GM19455 (cell line): ENCODE measurements around the gene PCOLCE2.

Source experiments
- ATAC-seq: cut with Tn5 transposase; IDR thresholded peaks from one replicate; pipeline ENCODE4 v1.9.1; 2021; ENCODE audit not compliant: unreplicated experiment

The PCOLCE2 gene, protein sequence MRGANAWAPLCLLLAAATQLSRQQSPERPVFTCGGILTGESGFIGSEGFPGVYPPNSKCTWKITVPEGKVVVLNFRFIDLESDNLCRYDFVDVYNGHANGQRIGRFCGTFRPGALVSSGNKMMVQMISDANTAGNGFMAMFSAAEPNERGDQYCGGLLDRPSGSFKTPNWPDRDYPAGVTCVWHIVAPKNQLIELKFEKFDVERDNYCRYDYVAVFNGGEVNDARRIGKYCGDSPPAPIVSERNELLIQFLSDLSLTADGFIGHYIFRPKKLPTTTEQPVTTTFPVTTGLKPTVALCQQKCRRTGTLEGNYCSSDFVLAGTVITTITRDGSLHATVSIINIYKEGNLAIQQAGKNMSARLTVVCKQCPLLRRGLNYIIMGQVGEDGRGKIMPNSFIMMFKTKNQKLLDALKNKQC

GRCh38 chr3:142888481-142889211, at the start of gene PCOLCE2:
TSS of gene PCOLCE2 (minus strand) at chr3:142889083. CDS start at chr3:142888896, 187 bp downstream.
- ATAC-seq = no peak

DNA sequence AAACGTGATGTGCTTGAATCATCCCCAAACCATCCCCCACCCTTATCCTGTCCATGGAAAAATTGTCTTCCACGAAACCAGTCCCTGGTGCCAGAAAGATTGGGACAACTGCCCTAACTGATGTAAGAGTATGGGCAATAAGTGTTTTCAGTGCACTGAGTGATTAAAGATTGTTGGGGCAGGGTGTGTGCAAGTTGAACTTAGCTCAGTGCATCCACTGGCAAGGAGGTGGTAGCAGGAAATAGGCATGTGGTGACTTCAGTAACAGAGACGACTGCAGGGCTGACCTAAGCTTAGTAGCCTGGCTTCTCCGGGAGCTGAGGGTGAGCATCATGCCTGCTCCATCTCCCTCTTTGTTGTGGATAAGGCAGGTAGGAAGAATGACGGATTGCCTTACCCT, 47.1 kb upstream of the PCOLCE2 start:
- ATAC-seq = no peak

GRCh38 chr3:142934887-142935269, 46.0 kb upstream of the PCOLCE2 start:
- no peak for ATAC-seq

- no peak for ATAC-seq
Observed at GRCh38 chr3:142934128-142934886, 45.4 kb upstream of the PCOLCE2 start.

DNA sequence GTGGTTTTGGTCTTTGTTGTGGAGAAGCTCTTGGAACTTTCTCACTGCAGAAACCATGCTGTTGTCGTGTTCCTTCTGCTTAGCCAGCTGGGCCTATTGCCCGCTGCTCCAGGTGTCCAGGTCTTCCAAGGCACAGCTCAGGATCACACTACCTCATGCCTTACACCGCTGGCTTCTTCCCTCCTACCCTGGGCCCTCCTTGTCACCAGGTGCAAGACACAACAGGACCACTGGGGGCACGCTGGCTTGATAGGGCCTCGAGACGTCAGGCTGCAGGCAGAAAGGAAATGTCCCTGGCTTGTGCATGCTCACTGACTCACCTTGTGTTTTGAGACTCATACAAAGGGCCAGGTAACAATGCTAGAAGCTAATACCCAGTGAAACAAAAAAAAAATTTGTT, 42.3 kb upstream of the PCOLCE2 start:
- ATAC-seq = peak; percentile 91

DNA sequence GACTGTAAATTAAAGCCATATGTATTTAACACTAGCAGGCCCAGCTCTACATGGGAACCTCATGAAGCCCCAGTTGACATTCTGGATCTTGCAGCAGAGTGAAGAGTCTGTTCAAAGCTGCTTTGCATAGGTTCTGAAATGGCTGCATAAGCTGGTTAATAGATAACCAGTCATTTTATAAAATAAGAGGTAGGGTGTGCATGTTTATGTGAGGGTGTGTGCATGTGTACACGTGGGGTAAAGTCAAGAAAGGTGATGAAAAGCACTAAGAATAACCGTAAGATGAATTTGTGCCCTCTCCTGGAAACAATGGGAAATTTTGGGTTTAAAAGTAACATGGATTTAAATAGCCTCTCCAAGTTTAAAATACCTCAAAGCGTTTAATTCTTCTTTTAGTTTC, 41.6 kb upstream of the PCOLCE2 start:
- ATAC-seq = no peak

GRCh38 chr3:142929890-142930289, 41.0 kb upstream of the PCOLCE2 start:
- ATAC-seq = no peak

DNA sequence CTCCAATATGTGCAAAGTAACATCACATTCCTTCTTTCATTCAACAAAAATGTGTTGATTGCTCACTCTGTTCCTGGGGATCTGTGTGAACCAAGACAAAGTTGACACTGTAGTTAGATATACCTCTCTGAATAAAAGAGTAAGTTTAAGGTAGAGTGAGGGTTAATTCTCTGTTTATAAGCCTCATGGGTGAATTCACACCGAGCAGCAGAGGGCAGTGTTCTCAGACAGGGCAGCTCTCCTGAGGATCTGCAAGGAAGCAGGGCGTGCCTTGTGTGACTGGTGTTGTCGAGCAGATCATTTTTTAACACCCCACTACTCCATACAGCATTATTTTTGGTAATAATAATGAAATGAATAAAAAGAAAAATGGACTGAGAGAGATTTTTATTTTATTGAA, 40.2 kb upstream of the PCOLCE2 start:
- ATAC-seq = no peak

DNA sequence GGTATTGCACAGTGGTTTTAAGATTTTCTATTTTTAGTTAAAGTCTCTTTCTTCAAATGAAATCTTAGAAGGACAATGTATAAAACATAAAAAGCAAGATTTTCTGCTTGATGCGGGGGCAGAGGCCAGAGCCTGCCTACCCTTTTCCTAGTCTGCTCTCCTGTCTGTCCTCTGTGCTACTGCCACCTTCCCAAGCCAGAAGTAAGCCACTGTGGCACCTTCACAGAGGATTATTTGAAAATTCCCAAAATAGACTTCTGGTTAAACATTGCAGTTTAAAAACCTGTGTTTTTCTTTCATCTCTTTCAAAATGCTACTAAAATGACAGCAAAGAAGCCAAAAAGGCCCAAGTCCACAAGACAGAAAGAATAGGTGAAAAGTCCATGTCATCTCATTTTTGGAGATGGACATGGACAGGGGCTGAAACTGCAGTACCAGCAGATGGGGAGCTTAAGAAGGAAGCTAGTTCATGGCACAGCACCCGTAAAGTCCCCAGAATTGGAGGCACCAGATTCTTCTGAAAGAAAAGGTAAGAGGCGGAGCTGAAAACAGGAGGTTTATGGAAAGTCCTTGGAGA, 37.6 kb upstream of the PCOLCE2 start:
- no peak for ATAC-seq

- ATAC-seq = no peak
Observed at GRCh38 chr3:142925140-142925539, 36.3 kb upstream of the PCOLCE2 start.

DNA sequence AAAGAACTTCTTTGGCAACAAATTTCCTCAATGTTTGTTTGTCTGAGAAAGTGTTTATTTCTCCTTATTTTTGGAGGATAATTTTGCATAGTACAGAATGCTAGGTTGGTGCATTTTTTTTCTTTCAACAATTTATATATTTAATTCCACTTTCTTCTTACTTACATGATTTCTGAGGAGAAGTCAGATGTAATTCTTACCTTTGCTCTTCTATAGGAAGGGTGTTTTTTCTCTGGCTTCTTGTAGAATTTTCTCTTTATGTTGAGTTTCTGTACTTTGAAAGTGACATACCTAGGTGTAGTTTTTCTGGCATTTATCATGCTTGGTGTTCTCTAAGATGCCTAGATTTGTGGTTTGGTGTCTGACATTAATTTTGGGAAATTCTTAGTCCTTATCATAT, 34.8 kb upstream of the PCOLCE2 start:
- no peak for ATAC-seq

GRCh38 chr3:142916605-142917004, 27.7 kb upstream of the PCOLCE2 start:
- no peak for ATAC-seq

GRCh38 chr3:142915636-142916035, 26.8 kb upstream of the PCOLCE2 start:
- ATAC-seq = no peak

- no peak for ATAC-seq
Observed at GRCh38 chr3:142914286-142914811, 25.5 kb upstream of the PCOLCE2 start.

DNA sequence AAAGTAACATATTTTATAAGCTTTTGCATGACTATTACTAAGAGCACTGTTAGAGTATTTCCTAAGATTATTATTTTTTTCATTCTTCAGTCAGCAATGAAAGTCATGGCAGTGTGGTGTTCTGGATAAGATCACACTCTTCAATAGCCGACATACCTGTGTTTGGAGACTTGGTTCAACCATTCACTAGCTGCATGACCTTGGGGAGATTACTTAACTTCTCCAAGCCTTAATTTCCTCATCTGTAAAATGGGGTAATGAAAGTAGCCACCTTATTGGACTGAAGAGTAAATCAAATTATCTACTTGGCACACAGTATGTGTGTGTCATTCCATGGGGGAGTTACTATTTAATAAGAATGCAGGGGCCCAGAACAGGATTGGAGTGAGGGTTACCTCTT, 24.5 kb upstream of the PCOLCE2 start:
- no peak for ATAC-seq

DNA sequence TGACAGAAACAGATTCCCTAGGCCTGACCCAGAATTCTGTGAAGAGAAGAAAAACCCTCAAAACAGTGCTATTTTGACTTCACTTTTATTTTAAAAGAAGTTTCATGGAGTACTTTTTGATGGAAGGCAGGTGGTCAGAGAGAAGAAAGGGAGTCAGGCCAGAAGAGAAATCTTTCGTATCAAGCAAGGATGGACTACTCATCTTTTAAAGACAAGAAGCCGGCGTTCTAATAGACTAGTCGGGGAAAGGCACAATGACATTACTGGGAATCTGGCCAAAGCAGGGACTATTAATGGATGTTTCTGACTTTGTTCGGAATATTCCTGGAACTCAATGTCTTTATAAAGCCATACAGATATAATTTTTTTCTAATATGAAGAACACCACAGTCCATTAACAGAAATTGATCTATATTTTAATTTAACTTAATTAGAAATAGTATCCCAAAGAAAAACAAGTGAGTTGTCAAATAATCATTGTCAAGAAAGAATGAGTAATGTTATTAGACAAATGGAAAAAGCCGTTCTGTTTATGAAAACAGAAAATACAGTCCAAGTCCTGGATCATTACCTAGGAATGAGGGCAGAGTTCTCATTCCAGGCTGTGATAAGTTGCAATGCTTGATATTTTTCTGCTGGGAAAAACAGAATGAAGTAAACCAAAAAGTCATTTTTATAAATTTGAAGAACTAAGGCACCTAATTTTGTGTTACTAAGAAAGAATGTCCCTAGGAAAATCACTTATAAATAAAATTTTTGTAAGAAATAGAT, 23.7 kb upstream of the PCOLCE2 start:
- ATAC-seq = no peak

DNA sequence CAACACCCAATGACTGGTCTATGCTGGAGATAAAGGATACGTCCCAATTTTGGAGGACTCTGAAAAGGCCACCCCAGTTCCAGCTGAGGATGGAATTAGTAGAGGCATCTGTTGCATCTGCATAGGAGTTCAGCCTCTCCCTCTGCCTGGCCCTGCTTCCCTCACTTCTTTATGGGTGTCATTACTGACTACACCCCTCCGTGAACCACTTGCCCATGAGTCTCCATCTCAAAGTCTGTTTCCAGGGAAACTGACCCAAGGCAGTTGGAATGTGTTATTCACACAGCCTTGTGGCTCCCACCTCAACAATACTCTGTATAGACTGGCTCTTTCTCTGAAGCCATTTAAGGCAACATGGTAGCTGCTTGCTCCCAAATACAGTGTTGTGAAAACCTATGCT, 21.4 kb upstream of the PCOLCE2 start:
- ATAC-seq = no peak

GRCh38 chr3:142909282-142909681, 20.4 kb upstream of the PCOLCE2 start:
- no peak for ATAC-seq

- no peak for ATAC-seq
Observed at GRCh38 chr3:142907996-142908395, 19.1 kb upstream of the PCOLCE2 start.
